H9 (cell line): ENCODE measurements around the gene SLAMF6. TPM values are rescaled to one million over a fixed set of nuclear protein-coding genes. Genes with fewer than 3 reads are reported as not detected.

Experiments used
- DNase-seq: peaks from one replicate; pipeline ENCODE4 v3.0.0-alpha.2; 2017
- H2AFZ ChIP-seq: one replicate; pipeline ENCODE4 v1.6.1; 2013; ENCODE audit warnings: mild to moderate bottlenecking, low read length, control low read depth, moderate library complexity
- H2AK5ac ChIP-seq: 2 replicates; pipeline ENCODE4 v1.6.1; 2013; ENCODE audit warnings: low read length, control low read depth, mixed read lengths; ENCODE audit not compliant: insufficient read length
- H2BK120ac ChIP-seq: one replicate; pipeline ENCODE4 v1.6.1; 2013; ENCODE audit warnings: low read depth, mild to moderate bottlenecking, low read length, control low read depth, inconsistent platforms; ENCODE audit not compliant: poor library complexity, severe bottlenecking
- H2BK12ac ChIP-seq: 2 replicates; pipeline ENCODE4 v1.6.1; 2013; ENCODE audit warnings: low read length, control low read depth, mixed read lengths, low read depth; ENCODE audit not compliant: insufficient read length
- H2BK15ac ChIP-seq: 2 replicates; pipeline ENCODE4 v1.6.1; 2013; ENCODE audit warnings: low read depth, low read length, control low read depth
- H2BK20ac ChIP-seq: one replicate; pipeline ENCODE4 v1.6.1; 2013; ENCODE audit warnings: low read depth, mild to moderate bottlenecking, low read length, control low read depth, inconsistent platforms; ENCODE audit not compliant: poor library complexity, severe bottlenecking
- H2BK5ac ChIP-seq: 2 replicates; pipeline ENCODE4 v1.6.1; 2013; ENCODE audit warnings: low read length, control low read depth, mixed read lengths; ENCODE audit not compliant: insufficient read length
- H3K14ac ChIP-seq: 2 replicates; pipeline ENCODE4 v1.6.1; 2013; ENCODE audit warnings: low read length, control low read depth; ENCODE audit not compliant: insufficient read depth
- H3K18ac ChIP-seq: 2 replicates; pipeline ENCODE4 v1.6.1; 2013; ENCODE audit warnings: low read depth, mild to moderate bottlenecking, mixed read lengths, low read length, control low read depth; ENCODE audit not compliant: insufficient read length
- H3K23ac ChIP-seq: 2 replicates; pipeline ENCODE4 v1.6.1; 2013; ENCODE audit warnings: low read length, control low read depth, mixed read lengths, low read depth; ENCODE audit not compliant: insufficient read length
- H3K23me2 ChIP-seq: 2 replicates; pipeline ENCODE4 v1.6.1; 2013; ENCODE audit warnings: low read depth, mild to moderate bottlenecking, mixed read lengths, low read length, control low read depth; ENCODE audit not compliant: insufficient read length, poor library complexity, severe bottlenecking
- H3K27ac ChIP-seq: 2 replicates; pipeline ENCODE4 v1.5.1; 2013; ENCODE audit warnings: low read length, control low read depth, mixed read lengths, low read depth; ENCODE audit not compliant: insufficient read length
- H3K27me3 ChIP-seq: 2 replicates; pipeline ENCODE4 v1.6.1; 2013; ENCODE audit warnings: low read length, control low read depth, inconsistent platforms; ENCODE audit not compliant: insufficient read depth
- H3K4ac ChIP-seq: 2 replicates; pipeline ENCODE4 v1.6.1; 2013; ENCODE audit warnings: low read depth, mild to moderate bottlenecking, control low read depth, inconsistent platforms, low read length, moderate library complexity
- H3K4me1 ChIP-seq: 2 replicates; pipeline ENCODE4 v1.6.1; 2013; ENCODE audit warnings: low read length, control low read depth, inconsistent platforms; ENCODE audit not compliant: insufficient read depth
- H3K4me2 ChIP-seq: 2 replicates; pipeline ENCODE4 v1.6.1; 2013; ENCODE audit warnings: low read length, control low read depth, mixed read lengths; ENCODE audit not compliant: insufficient read length, insufficient read depth
- H3K56ac ChIP-seq: 2 replicates; pipeline ENCODE4 v1.6.1; 2013; ENCODE audit warnings: low read depth, mild to moderate bottlenecking, mixed read lengths, low read length, control low read depth; ENCODE audit not compliant: insufficient read length
- H3K79me1 ChIP-seq: 2 replicates; pipeline ENCODE4 v1.6.1; 2013; ENCODE audit warnings: low read depth, mild to moderate bottlenecking, moderate library complexity, low read length, control low read depth, inconsistent platforms; ENCODE audit not compliant: insufficient read depth, poor library complexity, severe bottlenecking
- H3K79me2 ChIP-seq: 2 replicates; pipeline ENCODE4 v1.6.1; 2013; ENCODE audit warnings: low read length, control low read depth, inconsistent platforms; ENCODE audit not compliant: insufficient read depth
- H3K9ac ChIP-seq: 2 replicates; pipeline ENCODE4 v1.6.1; 2013; ENCODE audit warnings: low read length, control low read depth, mixed read lengths; ENCODE audit not compliant: insufficient read length; ENCODE audit errors: extremely low read depth
- H3K9me3 ChIP-seq: one replicate; pipeline ENCODE4 v1.6.1; 2013; ENCODE audit warnings: low read depth, low read length, inconsistent platforms; ENCODE audit not compliant: control insufficient read depth
- H3T11ph ChIP-seq: one replicate; pipeline ENCODE4 v1.6.1; 2013; ENCODE audit warnings: mild to moderate bottlenecking, low read length, control low read depth, inconsistent platforms
- H4K20me1 ChIP-seq: one replicate; pipeline ENCODE4 v1.6.1; 2013; ENCODE audit not compliant: control insufficient read depth, insufficient read length, insufficient read depth
- H4K5ac ChIP-seq: 2 replicates; pipeline ENCODE4 v1.6.1; 2013; ENCODE audit warnings: low read depth, mild to moderate bottlenecking, mixed read lengths, low read length, control low read depth; ENCODE audit not compliant: insufficient read length
- H4K8ac ChIP-seq: replicated peaks from 2 replicates; pipeline ENCODE4 v1.6.1; 2013; ENCODE audit warnings: low read length, control low read depth, mixed read lengths, low read depth; ENCODE audit not compliant: insufficient read length
- H4K91ac ChIP-seq: 2 replicates; pipeline ENCODE4 v1.6.1; 2013; ENCODE audit warnings: low read depth, mild to moderate bottlenecking, moderate library complexity, mixed read lengths, low read length, control low read depth; ENCODE audit not compliant: insufficient read length
- H3K27ac Mint-ChIP-seq, 3 experiments: 2 replicates in 2 of 3; 3 replicates in 1 of 3; pipeline ENCODE4 v1.8.0; 2020 to 2021; ENCODE audit warnings: mixed read lengths in 3 of 3, mild to moderate bottlenecking in 1 of 3, moderate library complexity in 1 of 3
- H3K27me3 Mint-ChIP-seq: 2 replicates; pipeline ENCODE4 v1.8.0; 2021; ENCODE audit warnings: low read depth, mild to moderate bottlenecking, moderate library complexity, mixed read lengths
- H3K36me3 Mint-ChIP-seq, 3 experiments: 2 replicates in 2 of 3; 3 replicates in 1 of 3; pipeline ENCODE4 v1.8.0; 2020 to 2021; ENCODE audit warnings: low read depth in 3 of 3, mixed read lengths in 3 of 3; ENCODE audit not compliant: insufficient read depth in 1 of 3
- H3K4me1 Mint-ChIP-seq, 2 experiments: 2 replicates each; pipeline ENCODE4 v1.8.0; 2020; ENCODE audit warnings: mixed read lengths in 2 of 2
- H3K4me3 Mint-ChIP-seq, 2 experiments: 2 replicates in 1 of 2; 3 replicates in 1 of 2; pipeline ENCODE4 v1.8.0; 2020 to 2021; ENCODE audit warnings: mild to moderate bottlenecking in 2 of 2, mixed read lengths in 2 of 2, moderate library complexity in 1 of 2
- H3K9me3 Mint-ChIP-seq, 2 experiments: 2 replicates in 1 of 2; 3 replicates in 1 of 2; pipeline ENCODE4 v1.8.0; 2020; ENCODE audit warnings: mild to moderate bottlenecking in 2 of 2, mixed read lengths in 2 of 2, moderate library complexity in 1 of 2
- CTCF ChIP-seq: fragments of 200-600 bp; sonication (generic); conservative IDR thresholded peaks from 3 replicates; pipeline ENCODE4 v1.8.0; 2021; ENCODE audit warnings: antibody characterized with exemption, mild to moderate bottlenecking
- WGBS: extraction: QIAGEN DNeasy Blood & Tissue Kit; methylation state at CpG from one replicate; pipeline ENCODE4 v1.1.7; 2013; ENCODE audit warnings: missing lambda C conversion rate, low lambda C conversion rate, mixed read lengths; ENCODE audit not compliant: insufficient read length; ENCODE audit errors: extremely low coverage; 5-methylcytosine and 5-hydroxymethylcytosine counted together
- total RNA-seq: library from RNA; stranded (reverse); gene quantifications from 2 replicates; pipeline ENCODE4 v1.2.1, GENCODE V29; 2021

The SLAMF6 gene
- total RNA-seq, 1 experiment from 2014 or later: not detected

- no peaks in the 10 kb centered on the region for H3K9me3 ChIP-seq
- no peak overlapping the region for H3K27ac ChIP-seq
- no peak overlapping the region for H2AK5ac ChIP-seq
- Mint-ChIP-seq H3K4me3 (no peak overlapping the region), H3K27me3 (peaks cover 3% of the 10 kb centered on the region; the same call in 1 of the 2 replicates), H3K36me3 (no peaks in the 10 kb centered on the region), H3K27ac (no peak overlapping the region), H3K4me1 (0 out of 4 replicates have a peak, but pooled peaks cover 2% of the 10 kb centered on the region in 2 experiments), H3K9me3 (no peaks in the 10 kb centered on the region)
- H3K56ac ChIP-seq: no peak overlapping the region
- H3K79me2 ChIP-seq: no peaks in the 10 kb centered on the region
- no peak overlapping the region for H2BK15ac ChIP-seq
- H3K27me3 ChIP-seq: no peaks in the 10 kb centered on the region
- H3T11ph ChIP-seq: no peak overlapping the region
- no peak overlapping the region for H2BK20ac ChIP-seq
- no peak overlapping the region for H4K91ac ChIP-seq
- H4K20me1 ChIP-seq: no peaks in the 10 kb centered on the region
- WGBS: no CpG with 5 or more reads among the region's 3 CpGs
- no peaks in the 10 kb centered on the region for H3K4me1 ChIP-seq
- H3K14ac ChIP-seq: no peak overlapping the region
- no peak overlapping the region for H3K4me2 ChIP-seq
- no peak overlapping the region for H2BK5ac ChIP-seq
- H2AFZ ChIP-seq: no peak overlapping the region
- no peak for DNase-seq
- H3K4ac ChIP-seq: no peak overlapping the region
- H2BK12ac ChIP-seq: no peak overlapping the region
- H3K9ac ChIP-seq: no peak overlapping the region
- no peak overlapping the region for H3K23ac ChIP-seq
- no peak for TF ChIP-seq CTCF
- H4K8ac ChIP-seq: no peak overlapping the region
- H4K5ac ChIP-seq: no peak overlapping the region
- no peak overlapping the region for H2BK120ac ChIP-seq
- no peaks in the 10 kb centered on the region for H3K23me2 ChIP-seq
- no peaks in the 10 kb centered on the region for H3K79me1 ChIP-seq
- no peak overlapping the region for H3K18ac ChIP-seq
These were observed 47.8 kb upstream of the SLAMF6 start for GRCh38 chr1:160570840-160571239.
